HepG2 (cell line): Measurements from ENCODE around the gene CSE1L. TPM values are rescaled to one million over a fixed set of nuclear protein-coding genes. Genes with fewer than 3 reads are reported as not detected.
"Not testable (repeated sequence)": the region's sequence is repeated elsewhere in the genome, so short reads cannot be mapped to it uniquely, and the experiment has no call there.

Experiments
- ATAC-seq: fragments of 200-7000 bp; cut with Tn5 transposase; 3 replicates; pipeline ENCODE4 v1.9.1; 2020; ENCODE audit warnings: mild to moderate bottlenecking, moderate library complexity
- BruUV-seq: library from RNA; stranded (reverse); fragments of 400-500 nt; replicated peaks from 2 replicates; lab custom pipeline; 2021; lab: Mats Ljungman, UMichigan
- CTCF ChIA-PET: fragments of 300-600 bp; formaldehyde crosslinking; extraction: SDS; loops from one replicate; lab custom pipeline; 2021; ENCODE audit warnings: low total read pairs, inconsistent platforms, low intra/inter-chr PET ratio; lab: Yijun Ruan, JAX
- POLR2A ChIA-PET: fragments of 350-600 bp; sonication (Branson Sonifier 250); formaldehyde crosslinking; loops from one replicate; lab custom pipeline; 2020; ENCODE audit warnings: antibody characterized with exemption, inconsistent platforms; lab: Yijun Ruan, JAX
- DNase-seq: peaks from one replicate; pipeline ENCODE4 v3.0.0-alpha.2; 2015; ENCODE audit warnings: low spot score
- FAIRE-seq: peaks from 3 replicates; lab custom pipeline; 2011; peaks lifted over from hg19 to GRCh38; lab: Jason Lieb, UNC
- H2AFZ ChIP-seq: one replicate; pipeline ENCODE4 v1.6.1; 2011; ENCODE audit warnings: low read length, inconsistent platforms
- H3K27ac ChIP-seq: fragments of 300-600 bp; 3 replicates; pipeline ENCODE4 v1.8.0; 2011; ENCODE audit warnings: mixed run types, mild to moderate bottlenecking, mixed read lengths, low read length, inconsistent platforms; ENCODE audit not compliant: insufficient read depth; ENCODE audit errors: extremely low read length
- H3K27me3 ChIP-seq, 2 experiments: fragments of 200-600 bp in 1 of 2; 2 replicates in 1 of 2; 3 replicates in 1 of 2; pipeline versions ENCODE4 v1.6.0 to v1.8.0; 2011; ENCODE audit warnings: low read length in 2 of 2, mild to moderate bottlenecking in 2 of 2, moderate library complexity in 2 of 2, inconsistent platforms in 1 of 2; ENCODE audit not compliant: insufficient read depth in 2 of 2, control insufficient read depth in 1 of 2
- H3K36me3 ChIP-seq, 2 experiments: fragments of 200-600 bp in 1 of 2; replicated peaks in 1 of 2; 2 replicates in 1 of 2; 3 replicates in 1 of 2; pipeline versions ENCODE4 v1.5.1 to v1.8.0; 2011; ENCODE audit warnings: low read length in 2 of 2, inconsistent platforms in 1 of 2; ENCODE audit not compliant: insufficient read depth in 2 of 2, control insufficient read depth in 1 of 2
- H3K4me1 ChIP-seq: 2 replicates; pipeline ENCODE4 v1.5.1; 2012; ENCODE audit warnings: low read length, inconsistent platforms; ENCODE audit not compliant: insufficient read depth
- H3K4me2 ChIP-seq: 2 replicates; pipeline ENCODE4 v1.6.0; 2011; ENCODE audit warnings: low read depth, low read length, inconsistent platforms
- H3K4me3 ChIP-seq, 3 experiments: fragments of 200-600 bp in 1 of 3; sonication (generic), shearing (Covaris generic) in 1 of 3; replicated peaks in 1 of 3; 2 replicates each; pipeline ENCODE4 v1.5.1; 2011 to 2016; ENCODE audit warnings: low read length in 3 of 3, inconsistent platforms in 2 of 3, low read depth in 2 of 3, mild to moderate bottlenecking in 2 of 3, control low read depth in 1 of 3, mixed read lengths in 1 of 3; ENCODE audit not compliant: insufficient read depth in 1 of 3
- H3K79me2 ChIP-seq: one replicate; pipeline ENCODE4 v1.6.1; 2011; ENCODE audit warnings: low read length, inconsistent platforms; ENCODE audit not compliant: insufficient read depth
- H3K9ac ChIP-seq: 2 replicates; pipeline ENCODE4 v1.6.0; 2011; ENCODE audit warnings: mild to moderate bottlenecking, low read depth, low read length, inconsistent platforms; ENCODE audit not compliant: insufficient read depth
- H3K9me3 ChIP-seq: 2 replicates; pipeline ENCODE4 v1.5.1; 2012; ENCODE audit warnings: mild to moderate bottlenecking, low read length
- H4K20me1 ChIP-seq: 2 replicates; pipeline ENCODE4 v1.6.0; 2011; ENCODE audit warnings: inconsistent platforms, mild to moderate bottlenecking, low read length, moderate library complexity; ENCODE audit not compliant: insufficient read depth
- RBM22 ChIP-seq: fragments of 200-400 bp; formaldehyde crosslinking; optimal IDR thresholded peaks from 2 replicates; pipeline ENCODE3; 2017; ENCODE audit warnings: mild to moderate bottlenecking, low read length, moderate library complexity
- ZNF749 ChIP-seq: sonication (generic); formaldehyde crosslinking; IDR thresholded peaks from 2 replicates; pipeline ENCODE4 v1.8.0; 2022; ENCODE audit warnings: mild to moderate bottlenecking, missing genetic modification reagents, moderate library complexity, borderline replicate concordance
- ZNF781 ChIP-seq: sonication (generic); formaldehyde crosslinking; IDR thresholded peaks from 2 replicates; pipeline ENCODE4 v1.5.1; 2020; ENCODE audit warnings: borderline replicate concordance, mild to moderate bottlenecking, missing genetic modification reagents; ENCODE audit errors: not compliant biosample characterization
- WGBS: methylation state at CpG from one replicate; pipeline ENCODE4 v1.1.6; 2017; ENCODE audit warnings: low lambda C conversion rate; 5-methylcytosine and 5-hydroxymethylcytosine counted together
- in situ Hi-C: cut with HindIII; loops from 2 replicates; pipeline ENCODE4 v1.10.0; 2017; ENCODE audit warnings: low pct_unique_long_range_greater_than_20kb; ENCODE audit not compliant: extremely low pct_ligation_motif_present
- intact Hi-C: fragments of 100-400 bp; cut with micrococcal nuclease; formaldehyde crosslinking; loops from one replicate; pipeline ENCODE4 v1.10.0; 2022; ENCODE audit not compliant: unreplicated experiment
- polyA plus RNA-seq, 8 experiments: library from polyadenylated mRNA; depleted of rRNA in 3 of 8; stranded (reverse) in 7 of 8; unstranded in 1 of 8; fragments of >200 nt; fragmentation: Illumina TruSeq in 4 of 8; extraction: Trizol in 4 of 8; gene quantifications; 2 replicates each; pipeline versions ENCODE4 v1.2.1 to v1.2.3, GENCODE V29; 2011 to 2016; ENCODE audit warnings: low read depth in 4 of 8, missing spikeins in 1 of 8, mixed read lengths in 1 of 8; ENCODE audit not compliant: insufficient read depth in 1 of 8
- total RNA-seq, 5 experiments: library from RNA; depleted of rRNA; stranded (reverse); fragments of >200 nt; fragmentation: Illumina TruSeq; extraction: Trizol; gene quantifications; 2 replicates each; pipeline ENCODE4 v1.2.3, GENCODE V29; 2016; ENCODE audit warnings: low read depth in 1 of 5

Gene CSE1L
- total and polyA plus RNA-seq, 2 of the 13 experiments (the other 11 are each of a cell fraction or from before 2014, with no cell fraction given) = 56.9 to 258 TPM

- TF ChIP-seq ZNF781 (CRISPR knock-in tag) = no peak
- no peak for TF ChIP-seq ZNF749 (CRISPR knock-in tag)
- peak; percentile 87 for TF ChIP-seq RBM22
- FAIRE-seq = no peak
- no peaks in the 10 kb centered on the region for H3K4me1 ChIP-seq
- no peaks in the 10 kb centered on the region for H3K27me3 ChIP-seq
- H4K20me1 ChIP-seq = no peaks in the 10 kb centered on the region
- no peak overlapping the region for H3K4me3 ChIP-seq
- H3K9ac ChIP-seq = no peak overlapping the region
- H3K79me2 ChIP-seq = no peaks in the 10 kb centered on the region
- DNase-seq = no peak
- intact Hi-C loops (no loop called here), in situ Hi-C loops (no loop called here)
- BruUV-seq = no TSS peak
- peaks cover 35 to 83% of the 10 kb centered on the region in 2 experiments for H3K36me3 ChIP-seq
- no peak overlapping the region for H3K27ac ChIP-seq
- no peak for ATAC-seq
- no peak overlapping the region for H3K4me2 ChIP-seq
- ChIA-PET POLR2A (no interaction called here), CTCF (no interaction called here)
- H3K9me3 ChIP-seq = no peaks in the 10 kb centered on the region
- H2AFZ ChIP-seq = no peak overlapping the region
- WGBS = 95% methylated on average over 3 of the region's 3 CpGs
Measured at GRCh38 chr20:49099011-49099410, 52.9 kb downstream of the CSE1L start.

GRCh38 chr20:49100292-49100691 lies 54.2 kb downstream of the CSE1L start:
- WGBS = 92% methylated on average over 5 of the region's 5 CpGs
- in situ Hi-C loops, intact Hi-C loops, CTCF ChIA-PET, H3K4me3 ChIP-seq, H3K4me2 ChIP-seq, H3K27me3 ChIP-seq, H2AFZ ChIP-seq, H3K27ac ChIP-seq, DNase-seq, FAIRE-seq, H3K4me1 ChIP-seq, H3K79me2 ChIP-seq, ATAC-seq, H4K20me1 ChIP-seq, BruUV-seq, H3K9me3 ChIP-seq, H3K9ac ChIP-seq: not testable (repeated sequence)
- peaks cover 26 to 81% of the 10 kb centered on the region in 2 experiments for H3K36me3 ChIP-seq
- POLR2A ChIA-PET = interaction anchor here (1.4 kb wide), 1 partner anchor 119 kb away, joined by 3 read pairs; the partner anchor contains the start of gene DDX27
